Bronchial epithelial cell (primary cell): ENCODE results near the gene CD247. TPM values are rescaled to one million over a fixed set of nuclear protein-coding genes. Genes with fewer than 3 reads are reported as not detected.

Experiments
- DNase-seq: peaks from one replicate; pipeline ENCODE4 v3.0.0-alpha.2; 2010; ENCODE audit warnings: low read depth
- FAIRE-seq: peaks from 2 replicates; lab custom pipeline; 2011; peaks lifted over from hg19 to GRCh38; lab: Jason Lieb, UNC
- H3K27me3 ChIP-seq: 2 replicates; pipeline ENCODE4 v1.5.1; 2011; ENCODE audit warnings: low read length; ENCODE audit not compliant: control insufficient read depth, insufficient read depth
- H3K36me3 ChIP-seq: 2 replicates; pipeline ENCODE4 v1.5.1; 2011; ENCODE audit warnings: low read length; ENCODE audit not compliant: control insufficient read depth, insufficient read depth
- H3K4me3 ChIP-seq: 2 replicates; pipeline ENCODE4 v1.5.1; 2011; ENCODE audit warnings: mild to moderate bottlenecking, low read depth, low read length, control low read depth
- CTCF ChIP-seq: IDR thresholded peaks from 2 replicates; pipeline ENCODE4 v1.5.1; 2011; ENCODE audit warnings: mild to moderate bottlenecking, moderate library complexity, low read length, control low read depth, inconsistent platforms; ENCODE audit not compliant: insufficient read depth, severe bottlenecking
- total RNA-seq: library from RNA; depleted of rRNA; stranded (reverse); fragments of >200 nt; gene quantifications from 2 replicates; pipeline ENCODE4 v1.2.1, GENCODE V29; 2014

The CD247 gene
- total RNA-seq, 1 donor from 2014 or later = not detected

DNA sequence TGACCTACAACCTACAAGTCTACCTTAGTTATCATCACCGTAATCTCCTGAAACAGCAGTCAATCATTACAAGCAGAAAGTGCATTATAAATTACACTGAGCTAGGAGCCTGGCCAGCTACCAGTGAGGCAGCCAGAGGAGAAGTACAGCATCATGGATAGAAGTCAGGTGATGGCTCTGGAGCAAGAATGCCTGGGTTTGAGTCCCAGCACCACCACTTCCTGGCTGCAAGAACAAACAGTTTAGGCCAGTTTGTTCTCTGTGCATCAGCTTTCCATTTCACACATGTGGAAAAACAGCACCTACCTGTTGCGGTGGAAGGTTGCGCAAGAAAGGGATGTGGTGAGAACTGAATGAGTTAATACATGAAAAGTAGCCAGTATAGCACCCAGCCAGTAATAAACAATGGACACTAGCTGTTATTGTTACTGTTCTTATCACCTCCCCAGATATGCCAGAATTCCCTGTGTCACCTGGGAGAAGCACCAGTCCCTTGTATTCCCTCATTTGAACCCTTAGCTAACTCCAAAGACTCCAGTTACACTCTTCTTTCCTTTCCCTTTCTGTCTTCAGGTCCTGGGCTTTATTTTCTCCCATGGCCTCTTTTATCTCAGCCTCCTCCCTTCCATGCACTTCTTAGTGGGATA lies 26.2 kb upstream of the CD247 start:
- Histone ChIP-seq H3K36me3 (no peaks in the 10 kb centered on the region), H3K4me3 (no peak overlapping the region), H3K27me3 (no peaks in the 10 kb centered on the region)
- DNase-seq (peak; percentile 91), FAIRE-seq (peak; percentile 90)
- no peak for TF ChIP-seq CTCF

- no peak overlapping the region for H3K4me3 ChIP-seq
- DNase-seq (no peak), FAIRE-seq (no peak)
- no peaks in the 10 kb centered on the region for H3K27me3 ChIP-seq
- no peak for TF ChIP-seq CTCF
- H3K36me3 ChIP-seq = no peaks in the 10 kb centered on the region
Observed at GRCh38 chr1:167543199-167543990, 25.1 kb upstream of the CD247 start.

GRCh38 chr1:167542109-167543032 lies 24.0 kb upstream of the CD247 start:
- no peak overlapping the region for H3K4me3 ChIP-seq
- no peaks in the 10 kb centered on the region for H3K27me3 ChIP-seq
- no peaks in the 10 kb centered on the region for H3K36me3 ChIP-seq
- peak; percentile 46 for DNase-seq
- TF ChIP-seq CTCF = no peak
- FAIRE-seq = no peak

- no peak for TF ChIP-seq CTCF
- FAIRE-seq = no peak
- H3K36me3 ChIP-seq = no peaks in the 10 kb centered on the region
- H3K4me3 ChIP-seq = no peak overlapping the region
- DNase-seq = no peak
- H3K27me3 ChIP-seq = no peaks in the 10 kb centered on the region
Observed at GRCh38 chr1:167541610-167542009, 23.3 kb upstream of the CD247 start.

- no peaks in the 10 kb centered on the region for H3K36me3 ChIP-seq
- FAIRE-seq = no peak
- peak; percentile 58 for DNase-seq
- TF ChIP-seq CTCF = no peak
- H3K4me3 ChIP-seq = no peak overlapping the region
- H3K27me3 ChIP-seq = no peaks in the 10 kb centered on the region
Observed at GRCh38 chr1:167541003-167541402, 22.7 kb upstream of the CD247 start.
